ENCODE measurements around the gene DLST. TPM values are rescaled to one million over a fixed set of nuclear protein-coding genes. Genes with fewer than 3 reads are reported as not detected.

Gene DLST
- total RNA-seq, 1 donor from 2014 or later, result 74.5 TPM

- Mint-ChIP-seq H3K4me1 (ENCODE audit: low read depth) (peaks cover 4% of the 10 kb centered on the region), H3K4me3 (ENCODE audit: unreplicated experiment) (no peak overlapping the region), H3K27ac (ENCODE audit: unreplicated experiment) (no peak overlapping the region), H3K9me3 (ENCODE audit: low read depth) (no peaks in the 10 kb centered on the region), H3K36me3 (ENCODE audit: low read depth) (peaks cover 14% of the 10 kb centered on the region), H3K27me3 (ENCODE audit: low read depth) (no peaks in the 10 kb centered on the region)
- DNase-seq (ENCODE audit: low spot score), result no peak
- TF ChIP-seq, protein P1, sequence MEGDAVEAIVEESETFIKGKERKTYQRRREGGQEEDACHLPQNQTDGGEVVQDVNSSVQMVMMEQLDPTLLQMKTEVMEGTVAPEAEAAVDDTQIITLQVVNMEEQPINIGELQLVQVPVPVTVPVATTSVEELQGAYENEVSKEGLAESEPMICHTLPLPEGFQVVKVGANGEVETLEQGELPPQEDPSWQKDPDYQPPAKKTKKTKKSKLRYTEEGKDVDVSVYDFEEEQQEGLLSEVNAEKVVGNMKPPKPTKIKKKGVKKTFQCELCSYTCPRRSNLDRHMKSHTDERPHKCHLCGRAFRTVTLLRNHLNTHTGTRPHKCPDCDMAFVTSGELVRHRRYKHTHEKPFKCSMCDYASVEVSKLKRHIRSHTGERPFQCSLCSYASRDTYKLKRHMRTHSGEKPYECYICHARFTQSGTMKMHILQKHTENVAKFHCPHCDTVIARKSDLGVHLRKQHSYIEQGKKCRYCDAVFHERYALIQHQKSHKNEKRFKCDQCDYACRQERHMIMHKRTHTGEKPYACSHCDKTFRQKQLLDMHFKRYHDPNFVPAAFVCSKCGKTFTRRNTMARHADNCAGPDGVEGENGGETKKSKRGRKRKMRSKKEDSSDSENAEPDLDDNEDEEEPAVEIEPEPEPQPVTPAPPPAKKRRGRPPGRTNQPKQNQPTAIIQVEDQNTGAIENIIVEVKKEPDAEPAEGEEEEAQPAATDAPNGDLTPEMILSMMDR (IDR thresholded peaks at IDR 0.05), result peak; percentile 96
Observed at GRCh38 chr14:74905595-74906142, 24.0 kb downstream of the DLST start.

DNA sequence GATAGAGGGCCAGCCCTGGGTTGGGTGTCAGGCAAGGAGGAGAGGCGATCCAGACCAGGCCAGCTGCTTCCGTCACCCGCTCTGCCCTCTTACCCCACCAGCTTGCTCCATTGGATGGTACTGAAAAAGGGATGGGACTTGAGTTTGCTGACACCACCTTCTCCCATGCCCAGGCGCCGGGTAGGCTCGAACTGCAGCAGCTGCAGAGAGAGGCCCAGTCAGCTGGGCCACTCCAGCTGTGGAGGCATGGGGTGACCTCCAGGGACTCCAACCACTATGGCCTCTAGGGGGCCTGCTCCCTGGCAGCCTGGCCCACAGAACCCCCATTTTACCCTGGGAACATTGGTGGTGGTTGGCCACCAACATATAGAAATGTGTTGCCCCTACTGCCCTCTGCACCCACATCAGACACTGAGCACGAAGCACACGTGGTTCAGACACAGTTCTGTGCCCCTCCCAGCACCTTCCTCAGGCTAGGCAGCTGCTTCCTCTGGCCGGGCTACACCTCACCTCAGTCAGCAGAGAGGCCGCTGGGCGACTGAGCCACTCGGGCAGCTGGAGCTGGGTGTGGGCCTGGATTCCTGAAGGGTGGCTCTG, 25.3 kb downstream of the DLST start:
- H3K36me3 Mint-ChIP-seq (ENCODE audit: low read depth), result peaks cover 10% of the 10 kb centered on the region
- H3K27me3 Mint-ChIP-seq (ENCODE audit: low read depth), result no peaks in the 10 kb centered on the region
- H3K9me3 Mint-ChIP-seq (ENCODE audit: low read depth), result no peaks in the 10 kb centered on the region
- TF ChIP-seq, protein P1 (IDR thresholded peaks at IDR 0.05), result peak; percentile 29
- H3K27ac Mint-ChIP-seq (ENCODE audit: unreplicated experiment), result no peak overlapping the region
- DNase-seq (ENCODE audit: low spot score), result no peak
- H3K4me1 Mint-ChIP-seq (ENCODE audit: low read depth), result peaks cover 4% of the 10 kb centered on the region
- no peak overlapping the region for H3K4me3 Mint-ChIP-seq (ENCODE audit: unreplicated experiment)

GRCh38 chr14:74907744-74908143, 26.0 kb downstream of the DLST start:
- Mint-ChIP-seq H3K4me3 (ENCODE audit: unreplicated experiment) (no peak overlapping the region), H3K36me3 (ENCODE audit: low read depth) (peaks cover 6% of the 10 kb centered on the region), H3K27ac (ENCODE audit: unreplicated experiment) (no peak overlapping the region), H3K27me3 (ENCODE audit: low read depth) (no peaks in the 10 kb centered on the region), H3K9me3 (ENCODE audit: low read depth) (no peaks in the 10 kb centered on the region), H3K4me1 (ENCODE audit: low read depth) (peaks cover 4% of the 10 kb centered on the region)
- DNase-seq (ENCODE audit: low spot score), result no peak
- TF ChIP-seq, protein P1 (IDR thresholded peaks at IDR 0.05), result no peak

DNA sequence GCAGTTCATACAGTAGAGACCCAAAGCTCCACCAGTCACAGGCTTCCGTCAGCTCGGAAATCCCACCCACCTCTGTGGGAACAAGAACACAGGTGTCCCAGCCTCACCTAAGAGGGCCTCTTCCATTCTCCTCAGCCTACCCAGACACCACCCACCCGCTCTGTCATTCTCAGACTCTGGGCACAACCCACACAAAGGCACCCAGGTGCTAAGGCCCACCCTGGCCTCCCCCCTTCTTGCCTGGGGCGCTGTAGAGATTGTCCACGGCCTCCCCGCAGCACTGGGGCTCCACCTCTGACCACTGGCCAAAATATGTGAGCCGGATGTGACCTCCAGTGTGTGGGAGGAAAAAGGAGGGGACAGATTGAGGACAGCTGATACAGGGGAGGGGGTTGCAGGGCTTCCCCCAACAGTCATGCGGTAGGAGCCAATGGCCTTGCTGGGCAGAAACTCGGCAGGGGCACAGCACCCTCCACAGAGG, 27.2 kb downstream of the DLST start:
- Mint-ChIP-seq H3K36me3 (ENCODE audit: low read depth) (peaks cover 2% of the 10 kb centered on the region), H3K27me3 (ENCODE audit: low read depth) (no peaks in the 10 kb centered on the region), H3K27ac (ENCODE audit: unreplicated experiment) (no peak overlapping the region), H3K4me3 (ENCODE audit: unreplicated experiment) (no peak overlapping the region), H3K9me3 (ENCODE audit: low read depth) (no peaks in the 10 kb centered on the region), H3K4me1 (ENCODE audit: low read depth) (peaks cover 4% of the 10 kb centered on the region)
- TF ChIP-seq, protein P1 (IDR thresholded peaks at IDR 0.05), result no peak
- DNase-seq (ENCODE audit: low spot score), result no peak

- no peak overlapping the region for H3K4me3 Mint-ChIP-seq (ENCODE audit: unreplicated experiment)
- no peaks in the 10 kb centered on the region for H3K27me3 Mint-ChIP-seq (ENCODE audit: low read depth)
- TF ChIP-seq, protein P1 (IDR thresholded peaks at IDR 0.05), result no peak
- H3K36me3 Mint-ChIP-seq (ENCODE audit: low read depth), result peaks cover 1% of the 10 kb centered on the region
- H3K4me1 Mint-ChIP-seq (ENCODE audit: low read depth), result peaks cover 7% of the 10 kb centered on the region
- no peak for DNase-seq (ENCODE audit: low spot score)
- H3K9me3 Mint-ChIP-seq (ENCODE audit: low read depth), result no peaks in the 10 kb centered on the region
- no peak overlapping the region for H3K27ac Mint-ChIP-seq (ENCODE audit: unreplicated experiment)
Observed at GRCh38 chr14:74909501-74909900, 27.8 kb downstream of the DLST start.

Data from chondrocyte (in vitro differentiated cells).